Right lobe of liver (tissue), 4 donors: Measurements from ENCODE around the gene SLC38A7.

Experiments used
- CTCF ChIP-seq, 4 donors: fragments of 200-600 bp in 3 of 4; fragments of 450-650 bp in 1 of 4; IDR thresholded peaks; one replicate each; pipeline versions ENCODE4 v1.5.1 to v1.8.0; 2016 to 2022; ENCODE audit warnings: antibody characterized with exemption in 4 of 4, mild to moderate bottlenecking in 2 of 4
- POLR2A ChIP-seq: fragments of 450-650 bp; IDR thresholded peaks from one replicate; pipeline ENCODE4 v1.6.1; 2017; ENCODE audit warnings: antibody characterized with exemption, mild to moderate bottlenecking
- donor health status: DM: no; HTN: no; CAD: no.
- donor health status: DM: no; HTN: no; CAD: no.
- donor health status: DM: no; HTN: yes; CAD: no.

- TF ChIP-seq CTCF (IDR thresholded peaks at IDR 0.05): no peak
- TF ChIP-seq POLR2A: no peak
Measured at GRCh38 chr16:58615280-58615679, 69.3 kb downstream of the SLC38A7 start.
